GM12872 (cell line): ENCODE measurements around the gene SNAP47.

Source experiments
- CTCF ChIP-seq: IDR thresholded peaks from 3 replicates; pipeline ENCODE4 v1.5.1; 2011; ENCODE audit warnings: low read depth, mild to moderate bottlenecking, low read length, moderate library complexity; ENCODE audit not compliant: insufficient read depth

The SNAP47 gene

GRCh38 chr1:227733751-227734545, 1.3 kb upstream of the SNAP47 start:
- no peak for TF ChIP-seq CTCF

GRCh38 chr1:227734546-227734855, 734 bp upstream of the SNAP47 start:
- TF ChIP-seq CTCF = no peak

GRCh38 chr1:227735539-227736285, 477 bp downstream of the SNAP47 start:
- TF ChIP-seq CTCF = no peak

- no peak for TF ChIP-seq CTCF
Observed at GRCh38 chr1:227736814-227737432, 1.7 kb downstream of the SNAP47 start.

- TF ChIP-seq CTCF = no peak
Observed at GRCh38 chr1:227738820-227739219, 3.6 kb downstream of the SNAP47 start.

- TF ChIP-seq CTCF = no peak
Observed at GRCh38 chr1:227739636-227740035, 4.4 kb downstream of the SNAP47 start.

GRCh38 chr1:227740401-227740960, 5.2 kb downstream of the SNAP47 start:
- no peak for TF ChIP-seq CTCF
